Gastroesophageal sphincter (tissue), 3 donors: ENCODE measurements around the gene MARS1.

Experiments used
- EP300 ChIP-seq: sonication (generic); formaldehyde crosslinking; IDR thresholded peaks from one replicate; pipeline ENCODE4 v1.6.1; 2017; ENCODE audit warnings: antibody characterized with exemption, mild to moderate bottlenecking
- POLR2AphosphoS5 ChIP-seq: sonication (generic); formaldehyde crosslinking; IDR thresholded peaks from one replicate; pipeline ENCODE4 v1.6.1; 2017; ENCODE audit warnings: antibody characterized with exemption
- TF ChIP-seq, protein P1 (sequence below), 4 experiments: fragments of 200-600 bp in 2 of 4; fragments of 450-650 bp in 2 of 4; sonication (generic) in 1 of 4; IDR thresholded peaks; one replicate each; pipeline ENCODE4 v1.5.1; 2017 to 2019; ENCODE audit warnings: antibody characterized with exemption in 4 of 4, mild to moderate bottlenecking in 2 of 4, moderate library complexity in 2 of 4

DNA sequence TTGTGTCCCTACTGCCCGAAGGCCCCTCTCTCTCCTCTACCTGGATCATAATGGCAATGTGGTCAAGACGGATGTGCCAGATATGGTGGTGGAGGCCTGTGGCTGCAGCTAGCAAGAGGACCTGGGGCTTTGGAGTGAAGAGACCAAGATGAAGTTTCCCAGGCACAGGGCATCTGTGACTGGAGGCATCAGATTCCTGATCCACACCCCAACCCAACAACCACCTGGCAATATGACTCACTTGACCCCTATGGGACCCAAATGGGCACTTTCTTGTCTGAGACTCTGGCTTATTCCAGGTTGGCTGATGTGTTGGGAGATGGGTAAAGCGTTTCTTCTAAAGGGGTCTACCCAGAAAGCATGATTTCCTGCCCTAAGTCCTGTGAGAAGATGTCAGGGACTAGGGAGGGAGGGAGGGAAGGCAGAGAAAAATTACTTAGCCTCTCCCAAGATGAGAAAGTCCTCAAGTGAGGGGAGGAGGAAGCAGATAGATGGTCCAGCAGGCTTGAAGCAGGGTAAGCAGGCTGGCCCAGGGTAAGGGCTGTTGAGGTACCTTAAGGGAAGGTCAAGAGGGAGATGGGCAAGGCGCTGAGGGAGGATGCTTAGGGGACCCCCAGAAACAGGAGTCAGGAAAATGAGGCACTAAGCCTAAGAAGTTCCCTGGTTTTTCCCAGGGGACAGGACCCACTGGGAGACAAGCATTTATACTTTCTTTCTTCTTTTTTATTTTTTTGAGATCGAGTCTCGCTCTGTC is 31.0 kb upstream of the MARS1 start:
- TF ChIP-seq, protein P1, sequence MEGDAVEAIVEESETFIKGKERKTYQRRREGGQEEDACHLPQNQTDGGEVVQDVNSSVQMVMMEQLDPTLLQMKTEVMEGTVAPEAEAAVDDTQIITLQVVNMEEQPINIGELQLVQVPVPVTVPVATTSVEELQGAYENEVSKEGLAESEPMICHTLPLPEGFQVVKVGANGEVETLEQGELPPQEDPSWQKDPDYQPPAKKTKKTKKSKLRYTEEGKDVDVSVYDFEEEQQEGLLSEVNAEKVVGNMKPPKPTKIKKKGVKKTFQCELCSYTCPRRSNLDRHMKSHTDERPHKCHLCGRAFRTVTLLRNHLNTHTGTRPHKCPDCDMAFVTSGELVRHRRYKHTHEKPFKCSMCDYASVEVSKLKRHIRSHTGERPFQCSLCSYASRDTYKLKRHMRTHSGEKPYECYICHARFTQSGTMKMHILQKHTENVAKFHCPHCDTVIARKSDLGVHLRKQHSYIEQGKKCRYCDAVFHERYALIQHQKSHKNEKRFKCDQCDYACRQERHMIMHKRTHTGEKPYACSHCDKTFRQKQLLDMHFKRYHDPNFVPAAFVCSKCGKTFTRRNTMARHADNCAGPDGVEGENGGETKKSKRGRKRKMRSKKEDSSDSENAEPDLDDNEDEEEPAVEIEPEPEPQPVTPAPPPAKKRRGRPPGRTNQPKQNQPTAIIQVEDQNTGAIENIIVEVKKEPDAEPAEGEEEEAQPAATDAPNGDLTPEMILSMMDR (IDR thresholded peaks at IDR 0.05): no peak
- TF ChIP-seq POLR2AphosphoS5 (no peak), EP300 (no peak)
